GM18519 (cell line): ENCODE results near the gene ZFHX3.
A peak's percentile ranks its signal among the peaks of the same experiment; 100 is the strongest.

ENCODE experiments used
- ATAC-seq: cut with Tn5 transposase; IDR thresholded peaks from one replicate; pipeline ENCODE4 v1.9.1; 2021; ENCODE audit warnings: mild to moderate bottlenecking, moderate library complexity; ENCODE audit not compliant: unreplicated experiment, low FRiP score

The ZFHX3 gene

GRCh38 chr16:72789921-72790320 lies 258.0 kb downstream of the ZFHX3 start:
- no peak for ATAC-seq

DNA sequence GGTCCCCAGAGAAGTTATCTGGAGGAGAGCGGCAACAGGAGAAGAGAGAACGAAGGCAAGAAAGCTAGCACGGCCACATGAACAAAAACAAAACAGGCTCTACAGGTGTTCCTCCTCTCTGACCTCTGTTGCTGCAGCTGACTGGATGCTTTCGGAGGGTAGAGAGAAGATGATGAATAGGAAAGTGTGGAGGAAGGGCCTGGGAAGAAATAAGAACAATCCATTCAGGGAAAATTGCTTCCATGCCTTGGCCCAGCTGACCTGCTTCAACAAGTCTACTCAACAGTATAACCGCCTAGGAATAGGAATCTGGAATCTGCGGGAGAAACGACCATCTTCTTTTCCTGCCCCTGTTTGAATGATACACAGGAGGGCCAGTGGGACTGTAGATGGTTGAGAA lies 258.5 kb downstream of the ZFHX3 start:
- ATAC-seq = no peak

- ATAC-seq = no peak
Observed at GRCh38 chr16:72788269-72788809, 259.6 kb downstream of the ZFHX3 start.

DNA sequence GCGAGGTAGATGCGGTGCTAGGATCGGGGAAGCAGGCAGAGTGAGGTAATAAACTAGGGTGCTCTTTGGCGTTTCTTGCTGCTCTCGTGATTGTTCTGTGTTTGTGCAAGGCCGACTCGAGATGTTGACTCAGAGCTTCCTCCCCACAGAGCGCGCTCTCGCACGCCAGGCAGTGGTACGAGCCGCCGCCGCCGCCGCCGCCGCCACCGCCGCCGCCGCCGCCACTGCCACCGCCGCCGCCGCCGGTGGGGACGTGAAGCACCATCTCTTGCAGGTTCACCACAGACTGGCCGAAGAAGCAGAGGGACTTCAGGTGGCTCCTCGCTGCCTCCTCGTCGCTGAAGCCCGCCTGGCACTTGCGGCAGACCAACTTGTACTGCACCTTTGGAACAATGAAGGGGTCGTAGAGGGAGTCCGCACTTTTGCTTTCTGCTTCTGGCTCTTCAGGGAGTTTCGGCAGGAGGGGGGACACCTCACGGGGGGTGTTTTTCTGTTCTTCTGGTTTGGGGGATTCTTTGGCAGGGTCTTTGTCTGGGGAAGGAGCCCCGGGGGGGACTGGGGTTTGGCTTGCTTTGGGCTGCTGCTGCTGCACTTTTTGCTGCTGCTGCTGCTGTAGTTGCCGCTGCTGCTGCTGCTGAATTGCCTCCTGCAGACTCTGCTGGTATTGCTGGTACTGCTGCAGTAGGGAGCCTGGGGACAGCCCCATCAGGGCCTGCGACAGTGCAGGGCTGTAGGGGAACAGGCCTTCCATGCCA lies 260.2 kb downstream of the ZFHX3 start:
- peak; percentile 88 for ATAC-seq

GRCh38 chr16:72787130-72787513 lies 260.8 kb downstream of the ZFHX3 start:
- no peak for ATAC-seq

DNA sequence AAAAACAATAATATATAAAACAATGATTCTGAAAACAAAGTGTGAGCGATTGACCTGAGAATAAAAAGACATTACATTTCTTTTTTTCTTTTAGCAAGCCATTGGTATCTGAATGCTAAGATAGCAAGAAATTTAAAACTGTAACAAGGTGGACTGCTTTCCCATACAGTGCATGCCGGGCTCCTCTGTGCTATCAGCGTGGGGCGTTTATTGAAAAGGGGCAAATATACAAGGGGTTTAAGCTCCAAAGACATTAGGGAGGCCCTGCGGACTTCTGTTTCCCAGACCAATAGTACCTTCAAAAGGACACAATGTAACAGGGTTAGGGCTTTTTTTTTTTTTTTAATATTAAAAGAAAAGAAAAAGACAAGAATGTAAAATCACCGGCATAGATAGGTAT lies 261.3 kb downstream of the ZFHX3 start:
- no peak for ATAC-seq

DNA sequence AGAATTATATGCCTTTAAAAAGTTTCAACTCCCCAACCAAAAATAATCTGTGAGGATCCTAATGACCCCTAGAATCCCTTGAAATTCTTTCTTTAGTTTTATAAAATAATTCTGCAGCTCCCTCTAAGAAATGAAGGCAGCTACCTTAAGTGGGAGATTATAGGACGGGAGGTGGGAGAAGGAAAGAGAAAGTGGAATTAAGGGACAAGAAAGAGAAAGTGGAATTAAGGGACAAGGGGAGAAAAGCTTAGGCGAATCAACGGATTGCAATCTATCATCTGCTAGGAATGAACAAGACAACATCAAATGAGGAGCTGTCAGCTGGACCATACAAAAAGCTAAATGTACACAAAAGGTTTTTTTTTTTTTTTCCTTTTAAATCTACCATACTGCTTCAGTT lies 262.0 kb downstream of the ZFHX3 start:
- no peak for ATAC-seq

- ATAC-seq = no peak
Observed at GRCh38 chr16:72785171-72785570, 262.8 kb downstream of the ZFHX3 start.

- no peak for ATAC-seq
Observed at GRCh38 chr16:72783716-72784318, 264.1 kb downstream of the ZFHX3 start.

DNA sequence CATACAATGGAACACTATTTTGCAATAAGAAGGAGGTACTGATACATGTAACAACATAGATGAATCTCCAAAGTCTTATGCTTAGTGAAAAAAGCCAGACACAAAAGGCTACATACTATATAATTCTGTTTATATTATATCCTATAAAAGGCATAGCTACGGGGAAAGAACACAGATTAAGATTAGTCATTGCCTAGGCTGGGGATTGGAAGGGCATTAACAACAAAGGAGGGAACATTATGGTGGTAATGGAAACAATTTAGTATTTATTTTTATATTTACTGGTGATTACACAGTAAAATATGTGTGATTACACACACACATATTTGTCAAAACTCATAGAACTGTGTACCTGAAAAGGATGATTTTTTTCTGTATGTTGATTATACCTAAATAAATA lies 278.1 kb downstream of the ZFHX3 start:
- ATAC-seq = no peak

DNA sequence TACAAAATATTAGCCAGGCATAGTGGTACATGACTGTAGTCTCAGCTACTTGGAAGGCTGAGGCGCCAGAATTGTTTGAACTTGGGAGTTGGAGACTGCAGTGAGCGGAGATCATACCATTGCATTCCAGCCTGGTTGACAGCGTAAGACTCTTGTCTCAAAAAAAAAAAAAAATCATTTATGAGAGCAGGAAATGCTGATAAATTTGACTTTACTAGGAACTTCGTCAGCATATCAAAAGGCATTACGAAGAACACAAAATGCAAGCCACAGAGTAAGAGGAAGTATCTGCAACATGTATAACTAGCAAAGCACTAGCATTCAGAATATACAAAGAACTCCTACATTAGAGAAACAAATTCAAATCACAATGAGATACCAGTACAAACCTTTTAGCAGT lies 279.3 kb downstream of the ZFHX3 start:
- ATAC-seq = no peak

DNA sequence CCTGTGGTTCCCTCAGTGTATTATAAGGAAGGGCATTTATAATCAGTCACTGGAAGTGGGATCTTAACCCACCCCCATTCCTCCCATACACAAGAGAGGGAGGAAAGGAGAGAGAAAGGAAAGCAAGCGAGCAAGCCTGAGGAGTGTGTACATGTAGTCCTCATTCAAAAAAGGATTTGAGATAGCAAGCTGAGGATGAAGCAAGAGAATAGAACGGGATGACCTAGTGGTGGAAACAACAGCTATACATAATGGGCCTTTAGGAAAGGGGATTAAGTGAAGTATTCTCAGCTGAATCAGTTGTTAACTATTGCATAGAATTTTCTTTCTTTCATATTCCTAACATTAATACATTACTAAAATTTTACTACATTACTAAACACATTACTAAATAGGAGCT lies 281.4 kb downstream of the ZFHX3 start:
- no peak for ATAC-seq

- ATAC-seq = no peak
Observed at GRCh38 chr16:72764015-72764654, 283.8 kb downstream of the ZFHX3 start.

- no peak for ATAC-seq
Observed at GRCh38 chr16:72760581-72760980, 287.3 kb downstream of the ZFHX3 start.

DNA sequence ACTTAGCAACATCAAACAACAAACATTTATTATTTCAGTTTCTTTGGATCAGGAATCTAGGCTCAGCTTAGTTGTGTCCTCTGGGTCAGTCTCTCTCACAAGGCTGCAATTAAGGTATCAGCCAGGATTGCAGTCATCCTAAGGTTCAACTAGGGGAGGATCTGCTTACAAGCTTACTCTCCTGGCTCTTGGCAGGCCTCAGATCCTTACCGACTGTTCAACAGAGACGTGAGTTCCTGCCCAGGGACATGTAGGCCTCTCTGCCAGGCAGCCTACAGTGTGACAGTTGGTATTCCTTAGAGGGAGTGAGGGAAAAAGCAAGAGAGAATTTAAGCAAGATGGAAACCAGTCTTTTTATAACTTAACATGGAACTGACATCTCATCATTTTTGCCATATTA lies 294.0 kb downstream of the ZFHX3 start:
- no peak for ATAC-seq

GRCh38 chr16:72752004-72752695 lies 295.8 kb downstream of the ZFHX3 start:
- no peak for ATAC-seq

GRCh38 chr16:72751076-72751475 lies 296.9 kb downstream of the ZFHX3 start:
- no peak for ATAC-seq

DNA sequence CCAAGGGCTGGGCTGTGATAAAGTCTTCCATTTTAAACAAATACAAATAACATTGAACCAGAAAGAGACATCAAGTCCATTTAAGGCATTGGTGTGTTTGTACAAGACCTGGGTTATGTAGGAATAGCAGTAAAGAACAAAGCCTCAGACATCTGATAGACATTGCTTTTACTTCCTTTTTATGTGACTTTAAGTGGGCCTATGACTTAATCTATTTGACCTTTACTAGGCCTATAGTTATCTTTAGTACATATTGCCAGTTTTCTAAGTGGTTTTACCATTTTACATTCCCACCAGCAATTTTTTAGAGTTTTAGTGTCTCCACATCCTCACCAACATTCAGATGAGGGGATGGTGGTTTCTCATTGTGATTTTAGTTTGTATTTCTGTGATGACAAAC lies 298.8 kb downstream of the ZFHX3 start:
- ATAC-seq = no peak

GRCh38 chr16:72744076-72744793 lies 303.7 kb downstream of the ZFHX3 start:
- no peak for ATAC-seq

DNA sequence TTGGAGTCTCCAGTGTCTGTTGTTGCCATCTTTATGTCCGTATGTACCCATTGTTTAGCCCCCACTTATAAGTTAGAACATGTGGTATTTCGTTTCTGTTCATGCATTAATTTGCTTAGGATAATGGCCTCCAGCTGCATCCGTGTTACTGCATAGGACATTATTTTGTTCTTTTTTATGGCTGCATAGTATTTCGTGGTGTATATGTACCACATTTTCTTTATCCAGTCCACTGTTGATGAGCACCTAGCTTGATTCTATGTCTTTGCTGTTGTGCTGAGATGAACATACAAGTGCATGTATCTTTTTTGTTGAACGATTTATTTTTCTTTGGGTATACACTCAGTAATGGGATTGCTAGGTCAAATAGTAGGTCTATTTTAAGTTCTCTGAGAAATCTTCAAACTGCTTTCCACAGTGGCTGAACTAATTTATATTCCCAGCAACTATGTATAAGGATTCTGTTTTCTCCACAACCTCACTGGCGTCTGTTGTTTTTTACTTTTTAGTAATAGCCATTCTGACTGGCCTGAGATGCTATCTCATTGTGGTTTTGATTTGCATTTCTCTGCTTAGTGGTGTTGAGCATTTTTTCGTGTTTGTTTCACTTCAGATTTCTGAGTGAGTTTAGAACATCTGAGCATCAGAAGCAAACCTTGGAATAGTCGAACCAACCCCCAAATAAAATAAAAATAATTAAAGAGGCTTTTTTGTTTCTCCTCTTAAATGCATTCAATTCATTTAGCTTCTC lies 304.7 kb downstream of the ZFHX3 start:
- peak; percentile 58 for ATAC-seq
